Liver (tissue), 3 donors: Measurements from ENCODE around the gene TMEM236.

Experiments
- EGR1 ChIP-seq, 2 donors: IDR thresholded peaks; 2 replicates each; pipeline ENCODE4 v1.6.1; 2016 to 2018; ENCODE audit warnings: antibody characterized with exemption in 2 of 2, low read depth in 2 of 2
- FOXA1 ChIP-seq: IDR thresholded peaks from 2 replicates; pipeline ENCODE4 v1.6.1; 2016; ENCODE audit warnings: antibody characterized with exemption
- JUND ChIP-seq, 2 donors: IDR thresholded peaks; 2 replicates each; pipeline ENCODE4 v1.6.1; 2016; ENCODE audit warnings: antibody characterized with exemption in 2 of 2
- RAD21 ChIP-seq, 2 donors: IDR thresholded peaks; 2 replicates each; pipeline ENCODE4 v1.6.1; 2016; ENCODE audit warnings: antibody characterized with exemption in 2 of 2, mild to moderate bottlenecking in 2 of 2
- RXRA ChIP-seq, 2 donors: IDR thresholded peaks; 2 replicates each; pipeline ENCODE4 v1.6.1; 2017 to 2018; ENCODE audit warnings: antibody characterized with exemption in 2 of 2, mild to moderate bottlenecking in 1 of 2
- TAF1 ChIP-seq: conservative IDR thresholded peaks from 2 replicates; pipeline ENCODE4 v1.6.1; 2016; ENCODE audit warnings: antibody characterized with exemption, mild to moderate bottlenecking
- TF ChIP-seq, protein P1 (sequence below): fragments of 150-350 bp; IDR thresholded peaks from 2 replicates; pipeline ENCODE4 v1.5.1; 2017; ENCODE audit warnings: improper control_type of control experiment, low read depth, low read length; ENCODE audit not compliant: missing input control
- TF ChIP-seq, protein P2 (sequence below): IDR thresholded peaks from 2 replicates; pipeline ENCODE4 v1.6.1; 2016; ENCODE audit warnings: antibody characterized with exemption
- donor health status: healthy.
- donor health status: healthy.

DNA sequence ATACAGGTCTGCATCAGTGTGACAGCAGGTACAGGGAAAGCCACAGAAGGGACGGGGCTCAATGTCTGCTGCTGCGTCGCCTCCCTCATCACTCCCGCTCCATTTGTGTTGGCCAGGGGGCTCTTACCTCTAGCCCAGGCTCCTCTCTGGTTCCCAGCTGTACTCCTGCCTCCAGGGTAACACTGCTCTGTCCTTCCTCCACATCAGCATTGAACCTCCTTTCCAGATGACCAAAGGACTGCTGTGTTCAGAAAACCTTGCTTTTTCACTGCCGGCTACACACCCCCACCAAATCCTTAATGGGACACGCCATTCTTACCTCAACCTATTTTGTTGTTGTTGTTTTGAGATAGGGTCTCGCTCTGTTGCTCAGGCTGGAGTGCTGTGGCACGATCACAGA is 2.1 kb upstream of the TMEM236 start:
- TF ChIP-seq, protein P1, sequence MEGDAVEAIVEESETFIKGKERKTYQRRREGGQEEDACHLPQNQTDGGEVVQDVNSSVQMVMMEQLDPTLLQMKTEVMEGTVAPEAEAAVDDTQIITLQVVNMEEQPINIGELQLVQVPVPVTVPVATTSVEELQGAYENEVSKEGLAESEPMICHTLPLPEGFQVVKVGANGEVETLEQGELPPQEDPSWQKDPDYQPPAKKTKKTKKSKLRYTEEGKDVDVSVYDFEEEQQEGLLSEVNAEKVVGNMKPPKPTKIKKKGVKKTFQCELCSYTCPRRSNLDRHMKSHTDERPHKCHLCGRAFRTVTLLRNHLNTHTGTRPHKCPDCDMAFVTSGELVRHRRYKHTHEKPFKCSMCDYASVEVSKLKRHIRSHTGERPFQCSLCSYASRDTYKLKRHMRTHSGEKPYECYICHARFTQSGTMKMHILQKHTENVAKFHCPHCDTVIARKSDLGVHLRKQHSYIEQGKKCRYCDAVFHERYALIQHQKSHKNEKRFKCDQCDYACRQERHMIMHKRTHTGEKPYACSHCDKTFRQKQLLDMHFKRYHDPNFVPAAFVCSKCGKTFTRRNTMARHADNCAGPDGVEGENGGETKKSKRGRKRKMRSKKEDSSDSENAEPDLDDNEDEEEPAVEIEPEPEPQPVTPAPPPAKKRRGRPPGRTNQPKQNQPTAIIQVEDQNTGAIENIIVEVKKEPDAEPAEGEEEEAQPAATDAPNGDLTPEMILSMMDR: no peak
- TF ChIP-seq RAD21 (IDR thresholded peaks at IDR 0.05) (no peak), EGR1 (IDR thresholded peaks at IDR 0.05; ENCODE audit: low read depth in 2 of 2) (no peak), TAF1 (no peak), RXRA (IDR thresholded peaks at IDR 0.05) (no peak), JUND (IDR thresholded peaks at IDR 0.05) (no peak), FOXA1 (no peak)
- TF ChIP-seq, protein P2, sequence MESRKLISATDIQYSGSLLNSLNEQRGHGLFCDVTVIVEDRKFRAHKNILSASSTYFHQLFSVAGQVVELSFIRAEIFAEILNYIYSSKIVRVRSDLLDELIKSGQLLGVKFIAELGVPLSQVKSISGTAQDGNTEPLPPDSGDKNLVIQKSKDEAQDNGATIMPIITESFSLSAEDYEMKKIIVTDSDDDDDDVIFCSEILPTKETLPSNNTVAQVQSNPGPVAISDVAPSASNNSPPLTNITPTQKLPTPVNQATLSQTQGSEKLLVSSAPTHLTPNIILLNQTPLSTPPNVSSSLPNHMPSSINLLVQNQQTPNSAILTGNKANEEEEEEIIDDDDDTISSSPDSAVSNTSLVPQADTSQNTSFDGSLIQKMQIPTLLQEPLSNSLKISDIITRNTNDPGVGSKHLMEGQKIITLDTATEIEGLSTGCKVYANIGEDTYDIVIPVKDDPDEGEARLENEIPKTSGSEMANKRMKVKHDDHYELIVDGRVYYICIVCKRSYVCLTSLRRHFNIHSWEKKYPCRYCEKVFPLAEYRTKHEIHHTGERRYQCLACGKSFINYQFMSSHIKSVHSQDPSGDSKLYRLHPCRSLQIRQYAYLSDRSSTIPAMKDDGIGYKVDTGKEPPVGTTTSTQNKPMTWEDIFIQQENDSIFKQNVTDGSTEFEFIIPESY: no peak
